Ovary (tissue), 3 donors: ENCODE measurements around the gene PLA2G4F.

ENCODE experiments used
- EP300 ChIP-seq: sonication (generic); formaldehyde crosslinking; IDR thresholded peaks from one replicate; pipeline ENCODE4 v1.6.1; 2017; ENCODE audit warnings: antibody characterized with exemption
- POLR2A ChIP-seq: fragments of 450-650 bp; IDR thresholded peaks from one replicate; pipeline ENCODE4 v1.6.1; 2017; ENCODE audit warnings: antibody characterized with exemption, mild to moderate bottlenecking, moderate library complexity
- TF ChIP-seq, protein P1 (sequence below), 3 donors: fragments of 450-650 bp in 2 of 3; fragments of 200-600 bp in 1 of 3; IDR thresholded peaks; one replicate each; pipeline versions ENCODE4 v1.5.1 to v1.8.0; 2016 to 2022; ENCODE audit warnings: antibody characterized with exemption in 3 of 3, mild to moderate bottlenecking in 1 of 3
- donor health status: DM: no; HTN: no; CAD: no.

DNA sequence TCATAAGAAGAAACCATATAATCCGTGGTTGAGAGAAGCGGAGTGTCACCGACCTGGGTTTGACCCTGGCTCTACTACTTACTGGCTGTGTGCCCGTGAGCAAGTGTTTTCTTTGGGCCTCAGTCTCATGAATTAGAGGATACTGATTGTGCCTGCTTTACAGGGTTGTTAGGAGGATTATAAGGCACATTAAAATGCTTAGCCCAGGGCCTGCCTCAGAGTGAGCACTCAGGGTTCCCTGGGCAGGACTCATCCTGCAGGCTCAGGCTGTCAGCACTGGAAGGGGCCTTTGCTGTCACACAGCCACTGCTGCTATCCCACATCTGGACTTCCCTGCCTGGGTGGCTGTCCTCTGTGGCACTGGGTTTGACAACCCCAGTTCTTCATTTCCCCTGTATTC, 4.7 kb downstream of the PLA2G4F start:
- TF ChIP-seq, protein P1, sequence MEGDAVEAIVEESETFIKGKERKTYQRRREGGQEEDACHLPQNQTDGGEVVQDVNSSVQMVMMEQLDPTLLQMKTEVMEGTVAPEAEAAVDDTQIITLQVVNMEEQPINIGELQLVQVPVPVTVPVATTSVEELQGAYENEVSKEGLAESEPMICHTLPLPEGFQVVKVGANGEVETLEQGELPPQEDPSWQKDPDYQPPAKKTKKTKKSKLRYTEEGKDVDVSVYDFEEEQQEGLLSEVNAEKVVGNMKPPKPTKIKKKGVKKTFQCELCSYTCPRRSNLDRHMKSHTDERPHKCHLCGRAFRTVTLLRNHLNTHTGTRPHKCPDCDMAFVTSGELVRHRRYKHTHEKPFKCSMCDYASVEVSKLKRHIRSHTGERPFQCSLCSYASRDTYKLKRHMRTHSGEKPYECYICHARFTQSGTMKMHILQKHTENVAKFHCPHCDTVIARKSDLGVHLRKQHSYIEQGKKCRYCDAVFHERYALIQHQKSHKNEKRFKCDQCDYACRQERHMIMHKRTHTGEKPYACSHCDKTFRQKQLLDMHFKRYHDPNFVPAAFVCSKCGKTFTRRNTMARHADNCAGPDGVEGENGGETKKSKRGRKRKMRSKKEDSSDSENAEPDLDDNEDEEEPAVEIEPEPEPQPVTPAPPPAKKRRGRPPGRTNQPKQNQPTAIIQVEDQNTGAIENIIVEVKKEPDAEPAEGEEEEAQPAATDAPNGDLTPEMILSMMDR (IDR thresholded peaks at IDR 0.05) = no peak
- TF ChIP-seq POLR2A (no peak), EP300 (no peak)
